IMR-90 (cell line): ENCODE measurements around the gene PLXDC1.

ENCODE experiments used
- BHLHE40 ChIP-seq: fragments of 150-350 bp; IDR thresholded peaks from 2 replicates; pipeline ENCODE4 v1.6.1; 2016; ENCODE audit warnings: mild to moderate bottlenecking, low read depth, low read length
- CEBPB ChIP-seq: IDR thresholded peaks from 2 replicates; pipeline ENCODE4 v1.6.1; 2012; ENCODE audit warnings: low read depth, low read length, improper control_type of control experiment
- CHD1 ChIP-seq: IDR thresholded peaks from 2 replicates; pipeline ENCODE4 v1.6.1; 2012; ENCODE audit warnings: low read depth, low read length, improper control_type of control experiment
- CTCF ChIP-seq: conservative IDR thresholded peaks from 2 replicates; pipeline ENCODE4 v1.5.1; 2012; ENCODE audit warnings: mild to moderate bottlenecking, low read depth, low read length, improper control_type of control experiment
- ELK1 ChIP-seq: fragments of 150-350 bp; IDR thresholded peaks from 2 replicates; pipeline ENCODE4 v1.6.1; 2016; ENCODE audit warnings: low read depth, mild to moderate bottlenecking, low read length, moderate library complexity, borderline replicate concordance
- MAFK ChIP-seq: IDR thresholded peaks from 2 replicates; pipeline ENCODE4 v1.6.1; 2012; ENCODE audit warnings: low read depth, low read length, improper control_type of control experiment
- MAZ ChIP-seq: IDR thresholded peaks from 2 replicates; pipeline ENCODE4 v1.6.1; 2012; ENCODE audit warnings: low read depth, mild to moderate bottlenecking, low read length, improper control_type of control experiment, moderate library complexity, borderline replicate concordance
- MXI1 ChIP-seq: IDR thresholded peaks from 2 replicates; pipeline ENCODE4 v1.6.1; 2012; ENCODE audit warnings: low read depth, mild to moderate bottlenecking, low read length, moderate library complexity, borderline replicate concordance
- POLR2A ChIP-seq: IDR thresholded peaks from 2 replicates; pipeline ENCODE4 v1.6.1; 2012; ENCODE audit warnings: mild to moderate bottlenecking, low read depth, low read length
- RAD21 ChIP-seq: IDR thresholded peaks from 2 replicates; pipeline ENCODE4 v1.6.1; 2012; ENCODE audit warnings: low read length, improper control_type of control experiment
- SMC3 ChIP-seq: fragments of 150-350 bp; IDR thresholded peaks from 2 replicates; pipeline ENCODE4 v1.6.1; 2016; ENCODE audit warnings: low read depth, mild to moderate bottlenecking, antibody characterized with exemption, low read length, moderate library complexity

DNA sequence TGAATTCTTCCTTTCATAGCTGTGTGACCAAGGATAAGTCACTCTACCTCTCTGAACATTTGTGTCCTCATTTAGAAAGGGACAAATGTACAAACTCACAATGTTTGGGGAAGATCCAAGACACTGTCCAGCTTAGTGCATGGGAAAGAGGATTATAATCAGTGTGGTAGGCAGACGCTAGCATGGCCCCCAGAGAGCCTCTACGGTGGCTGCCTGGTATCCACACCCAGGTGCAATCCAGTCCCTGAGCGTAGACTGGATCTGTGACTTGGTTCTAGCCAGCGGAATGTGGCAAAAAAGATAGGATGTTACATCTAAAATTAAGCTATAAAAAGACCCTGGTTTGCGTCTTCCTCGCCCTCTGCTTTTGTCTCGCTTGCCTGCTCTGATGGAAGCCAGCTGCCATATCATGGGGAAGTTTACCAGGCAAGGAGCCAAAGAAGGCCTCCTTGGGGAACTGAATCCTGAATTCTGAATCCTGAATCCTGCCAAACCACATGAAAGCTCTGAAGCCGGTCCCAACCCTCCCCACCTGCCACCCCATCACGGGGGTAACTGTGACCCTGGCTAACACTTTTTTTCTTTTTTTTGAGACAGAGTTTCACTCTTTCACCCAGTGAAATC is 51.7 kb downstream of the PLXDC1 start:
- TF ChIP-seq CTCF, result no peak
- TF ChIP-seq SMC3, result no peak
- TF ChIP-seq POLR2A, result no peak
- TF ChIP-seq BHLHE40, result no peak
- no peak for TF ChIP-seq MXI1
- TF ChIP-seq CEBPB, result no peak
- no peak for TF ChIP-seq RAD21
- no peak for TF ChIP-seq MAFK
- no peak for TF ChIP-seq MAZ
- no peak for TF ChIP-seq ELK1
- TF ChIP-seq CHD1, result no peak
